NCI-H82 treated with DMSO at 0.1 percent for 48 hours (cell line): ENCODE data around the gene C9orf43.
A peak's percentile ranks its signal among the peaks of the same experiment; 100 is the strongest.
"Not testable (repeated sequence)": the region's sequence is repeated elsewhere in the genome, so short reads cannot be mapped to it uniquely, and the experiment has no call there.

Experiments used
- DNase-seq: peaks from one replicate; lab custom pipeline; 2025; ENCODE audit not compliant: unreplicated experiment; lab: John Stamatoyannopoulos, UW

The C9orf43 gene, protein sequence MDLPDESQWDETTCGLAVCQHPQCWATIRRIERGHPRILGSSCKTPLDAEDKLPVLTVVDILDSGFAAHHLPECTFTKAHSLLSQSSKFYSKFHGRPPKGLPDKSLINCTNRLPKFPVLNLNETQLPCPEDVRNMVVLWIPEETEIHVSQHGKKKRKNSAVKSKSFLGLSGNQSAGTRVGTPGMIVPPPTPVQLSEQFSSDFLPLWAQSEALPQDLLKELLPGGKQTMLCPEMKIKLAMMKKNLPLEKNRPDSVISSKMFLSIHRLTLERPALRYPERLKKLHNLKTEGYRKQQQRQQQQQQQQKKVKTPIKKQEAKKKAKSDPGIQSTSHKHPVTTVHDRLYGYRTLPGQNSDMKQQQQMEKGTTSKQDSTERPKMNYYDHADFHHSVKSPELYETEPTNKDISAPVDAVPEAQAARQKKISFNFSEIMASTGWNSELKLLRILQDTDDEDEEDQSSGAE

DNA sequence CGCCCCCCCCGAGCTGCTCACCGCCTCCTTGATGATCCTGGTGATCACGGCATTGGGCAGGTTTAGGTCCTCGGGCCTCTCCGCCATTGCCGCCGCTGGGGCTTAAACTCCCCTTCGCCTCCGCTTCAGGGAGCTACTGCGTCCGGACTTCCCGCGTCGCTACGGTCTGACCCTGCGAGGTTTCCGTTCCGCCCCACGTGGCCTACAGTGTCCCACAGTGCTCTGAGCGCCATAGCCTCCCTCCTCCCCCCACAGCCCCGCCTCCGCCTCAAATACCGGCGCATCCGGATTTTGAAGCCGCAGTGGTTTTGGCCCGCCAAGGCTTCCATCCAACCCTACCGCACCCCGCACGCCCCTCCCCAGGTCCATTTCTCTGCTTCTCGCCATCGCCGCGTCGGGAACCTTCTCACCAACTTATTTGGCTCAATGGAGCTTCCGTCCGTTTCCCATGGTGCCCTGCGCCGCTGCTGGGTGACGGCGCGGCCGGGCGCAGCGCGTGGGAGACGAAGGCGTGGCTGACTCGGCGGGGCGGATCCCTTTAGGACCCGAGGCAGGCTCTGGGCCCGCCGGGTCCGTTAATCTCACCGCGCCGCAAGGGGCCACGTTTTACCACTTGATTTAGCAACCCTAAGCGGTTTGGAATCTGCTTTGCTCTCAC is at the start of gene C9orf43, which contains the start of gene POLE3:
Gene C9orf43, plus strand, starts transcription at position 541 of the 658 bp plus-strand sequence. CDS start 2,747 bp downstream, outside the sequence.
Gene POLE3, minus strand, starts transcription at position 469 of the 658 bp plus-strand sequence. Its CDS starts 382 bp downstream, at position 87.
- DNase-seq = peak; percentile 82

DNA sequence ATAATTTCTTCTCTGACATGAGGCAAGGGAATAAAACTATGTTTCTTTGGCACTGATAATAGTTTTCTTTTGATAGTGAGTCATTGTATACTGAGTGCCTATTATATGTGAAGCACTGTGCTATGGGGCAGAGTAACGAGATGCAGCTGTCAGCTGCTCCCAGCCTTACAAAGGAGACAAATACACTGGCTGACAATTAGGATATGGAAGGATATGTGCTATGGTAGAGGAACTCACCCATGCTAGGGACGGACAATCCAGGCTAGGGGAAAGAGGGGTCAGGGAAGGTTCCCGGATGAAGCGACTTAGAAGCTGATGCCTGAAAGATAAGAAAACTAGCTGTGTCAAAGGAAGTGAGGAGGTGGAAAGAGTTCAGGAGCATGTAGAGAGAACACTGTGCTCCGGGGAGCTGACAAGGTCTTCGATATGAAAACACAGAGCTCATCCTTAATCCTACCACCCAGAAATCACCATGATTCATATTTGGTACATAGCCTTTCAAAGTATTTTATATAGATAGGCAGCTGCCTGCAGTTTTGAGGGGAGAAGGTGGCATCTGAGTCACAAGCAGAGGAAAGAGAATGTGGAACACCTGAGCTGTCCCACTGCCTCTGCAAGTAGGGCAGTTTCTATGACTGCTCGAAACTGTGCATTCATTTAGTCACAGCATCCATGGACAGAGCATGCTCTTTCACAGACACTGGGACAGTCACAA is 49.1 kb upstream of the C9orf43 start:
- DNase-seq = no peak

DNA sequence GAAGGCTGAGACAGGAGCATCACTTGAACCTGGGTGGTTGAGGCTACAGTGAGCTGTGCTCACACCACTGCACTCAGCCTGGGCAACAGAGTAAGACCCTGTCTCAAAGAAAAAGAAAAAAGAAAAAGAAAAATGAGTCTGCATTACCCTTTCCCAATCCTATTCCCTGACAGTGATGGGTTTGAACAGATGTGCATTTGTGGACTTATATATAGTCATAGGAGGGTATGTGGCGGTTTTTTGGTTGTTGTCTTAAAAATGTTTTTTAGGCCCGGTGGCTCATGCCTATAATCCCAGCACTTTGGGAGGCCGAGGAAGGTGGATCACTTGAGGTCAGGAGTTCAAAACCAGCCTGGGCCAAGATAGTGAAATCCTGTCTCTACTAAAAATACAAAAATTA is 47.2 kb upstream of the C9orf43 start:
- DNase-seq = no peak

DNA sequence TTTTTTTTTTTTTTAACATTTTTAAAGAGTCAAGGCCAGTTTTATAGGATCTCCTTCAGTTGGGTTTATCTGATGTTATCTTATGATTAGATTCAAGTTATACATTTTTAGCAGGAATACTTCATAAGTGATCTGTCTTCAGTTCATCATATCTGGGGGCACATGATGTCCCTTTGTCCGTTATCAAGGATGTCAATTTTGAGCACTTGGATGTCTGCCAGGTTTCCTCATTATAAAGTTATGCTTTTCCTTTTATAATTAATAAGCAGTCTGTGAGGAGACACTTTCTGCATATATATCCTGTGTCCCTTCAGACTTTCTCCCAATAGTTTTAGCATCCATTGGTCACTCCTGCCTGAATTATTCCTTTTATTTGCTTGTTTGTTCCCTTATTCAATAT is 45.6 kb upstream of the C9orf43 start:
- no peak for DNase-seq

DNA sequence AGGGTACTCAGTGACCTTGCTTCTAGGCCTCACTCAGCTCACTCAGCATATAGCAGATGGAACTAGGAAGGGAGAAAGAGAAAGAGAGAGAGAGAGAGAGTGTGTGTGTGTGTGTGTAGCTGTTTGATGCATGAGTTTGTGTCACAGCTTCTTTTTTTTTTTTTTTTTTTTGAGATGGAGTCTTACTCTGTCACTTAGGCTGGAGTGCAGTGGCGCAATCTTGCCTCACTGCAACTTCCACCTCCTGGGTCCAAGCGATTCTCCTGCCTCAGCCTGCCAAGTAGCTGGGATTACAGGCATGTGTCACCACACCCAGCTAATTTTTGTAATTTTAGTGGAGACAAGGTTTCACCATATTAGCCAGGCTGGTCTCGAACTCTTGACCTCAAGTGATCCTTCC is 44.9 kb upstream of the C9orf43 start:
- not testable (repeated sequence) for DNase-seq

DNA sequence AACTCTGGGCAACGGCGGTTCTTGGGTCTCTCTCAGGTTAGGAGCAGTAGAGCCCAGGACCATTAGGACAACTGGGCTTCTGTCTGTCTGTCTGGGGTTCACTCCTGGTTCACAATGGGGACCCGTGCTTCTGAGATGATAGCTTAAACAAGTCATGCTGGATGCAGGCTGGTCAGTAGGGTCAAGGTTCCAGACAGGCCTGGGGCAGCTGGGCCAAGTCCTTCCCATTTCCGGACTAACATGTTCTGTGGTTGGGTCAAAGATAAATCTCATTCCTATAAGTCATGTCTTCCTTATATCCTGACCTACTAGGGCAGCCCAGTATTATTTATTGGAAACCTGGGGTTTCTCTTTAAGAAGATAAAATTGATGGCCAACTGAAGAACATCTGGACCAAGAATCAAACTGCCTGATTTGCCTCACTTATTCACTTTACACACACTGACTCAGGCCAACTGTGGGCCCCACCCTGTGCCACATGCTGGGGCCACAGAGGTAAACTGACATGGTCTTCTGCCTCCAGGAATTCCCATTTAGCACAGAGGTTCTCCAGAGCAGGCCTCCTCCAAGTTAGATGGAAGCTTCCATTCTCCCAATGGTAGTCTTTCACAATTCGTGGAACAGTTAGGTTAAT is 42.1 kb upstream of the C9orf43 start:
- DNase-seq = no peak

DNA sequence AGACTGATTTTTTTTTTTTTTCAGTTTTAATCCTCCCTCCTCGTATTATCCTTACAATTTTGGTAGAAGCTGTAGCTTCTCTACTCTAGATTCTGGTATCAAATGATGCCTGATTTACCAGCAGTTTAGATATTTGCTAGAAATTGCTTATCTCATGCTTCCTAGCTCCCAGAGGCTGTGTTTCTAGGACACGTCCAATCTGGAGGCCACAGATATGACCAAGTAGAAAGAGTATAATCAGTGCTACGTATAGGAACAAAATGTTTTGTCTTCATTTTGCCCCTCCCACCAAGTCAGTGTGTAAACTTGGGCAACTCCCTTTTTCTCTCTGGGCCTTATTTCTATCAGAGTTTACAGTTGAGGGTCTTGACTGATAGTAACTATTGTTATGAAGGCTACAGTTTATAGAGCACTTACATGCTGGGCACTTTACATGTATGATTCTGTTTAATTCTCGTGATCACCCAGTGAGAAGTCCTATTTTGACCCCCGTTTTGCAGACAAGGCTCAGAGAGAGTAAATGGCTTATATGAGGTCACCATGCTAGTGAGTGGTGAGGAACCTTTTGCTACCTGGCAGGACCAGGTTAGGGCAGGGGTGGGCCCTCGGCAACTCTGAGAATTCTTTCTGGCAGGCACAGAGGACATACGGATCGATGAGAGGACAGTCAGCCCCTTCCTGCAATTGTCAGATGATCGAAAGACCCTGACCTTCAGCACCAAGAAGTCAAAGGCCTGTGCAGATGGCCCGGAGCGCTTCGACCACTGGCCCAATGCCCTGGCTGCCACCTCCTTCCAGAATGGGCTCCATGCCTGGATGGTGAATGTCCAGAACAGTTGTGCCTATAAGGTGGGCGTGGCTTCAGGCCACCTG is 41.3 kb upstream of the C9orf43 start:
- DNase-seq = no peak

DNA sequence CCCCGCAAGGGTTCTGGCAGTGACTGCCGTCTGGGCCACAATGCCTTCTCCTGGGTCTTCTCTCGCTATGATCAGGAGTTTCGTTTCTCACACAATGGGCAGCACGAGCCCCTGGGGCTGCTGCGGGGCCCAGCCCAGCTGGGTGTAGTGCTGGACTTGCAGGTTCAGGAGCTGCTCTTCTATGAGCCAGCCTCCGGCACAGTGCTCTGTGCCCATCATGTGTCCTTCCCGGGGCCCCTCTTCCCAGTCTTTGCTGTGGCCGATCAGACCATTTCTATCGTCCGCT is 40.7 kb upstream of the C9orf43 start:
- DNase-seq = no peak

DNA sequence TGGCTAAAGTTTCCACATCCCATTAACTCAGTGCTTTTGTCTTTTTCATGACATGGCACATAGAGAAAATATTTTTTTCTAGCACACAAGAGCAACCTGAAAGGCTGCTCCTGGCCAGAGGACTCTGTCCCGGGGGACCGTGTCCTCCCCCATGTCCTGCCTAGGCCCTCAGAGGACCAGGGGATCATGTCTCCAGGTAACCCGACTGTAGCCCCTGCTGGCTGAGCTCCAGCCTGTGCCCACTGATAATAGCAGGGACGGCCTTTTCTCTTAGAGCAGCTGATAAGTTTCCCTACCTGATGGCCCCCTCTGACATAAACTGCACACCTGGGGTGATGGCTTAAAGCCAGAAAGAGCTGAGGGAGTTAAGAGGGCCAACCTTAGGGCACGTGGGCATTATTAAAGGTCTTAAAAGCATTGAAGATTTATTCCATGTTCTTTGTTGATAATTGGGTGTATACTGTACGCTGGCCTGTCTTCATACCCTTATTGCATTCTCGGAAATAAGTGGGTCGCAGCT is 39.7 kb upstream of the C9orf43 start:
- DNase-seq = no peak

DNA sequence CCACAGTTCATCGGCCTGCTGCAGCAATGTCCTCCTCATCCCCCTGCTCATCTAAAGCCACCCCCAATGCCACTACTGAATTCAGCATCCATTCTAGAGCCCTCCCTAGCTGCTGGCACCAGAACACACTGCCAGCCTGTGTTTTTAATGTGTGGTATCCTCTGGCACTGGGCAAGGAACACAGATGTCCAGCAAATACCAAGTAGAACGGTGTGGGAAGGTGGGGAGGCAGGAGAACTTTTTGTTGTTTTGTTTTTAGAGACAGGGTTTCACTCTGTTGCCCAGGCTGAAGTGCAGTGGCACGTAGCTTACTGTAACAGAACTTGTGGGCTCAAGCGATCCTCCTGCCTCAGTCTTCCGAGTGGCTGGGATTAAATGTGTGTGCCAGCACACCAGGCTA is 38.5 kb upstream of the C9orf43 start:
- DNase-seq = no peak

DNA sequence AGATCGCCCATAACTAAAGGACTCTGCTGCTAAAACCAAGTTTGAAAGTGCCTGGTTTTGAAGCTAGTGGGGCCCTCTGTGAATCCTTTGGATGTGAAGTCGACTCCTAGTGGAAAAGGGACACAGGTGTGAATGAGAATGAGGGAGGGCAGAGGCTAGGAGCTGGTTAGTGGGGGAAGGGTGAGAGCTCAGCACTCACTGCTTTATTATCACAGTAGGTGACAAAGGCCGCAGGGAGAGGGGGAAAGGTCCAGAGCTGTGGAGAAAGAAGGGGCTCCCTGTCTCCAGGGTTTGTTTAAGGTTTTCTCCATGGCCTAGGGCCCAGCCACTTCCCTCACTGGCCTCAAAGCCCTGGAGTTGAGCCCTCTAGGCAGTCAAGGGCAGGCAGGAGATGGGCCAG is 37.3 kb upstream of the C9orf43 start:
- DNase-seq = no peak

DNA sequence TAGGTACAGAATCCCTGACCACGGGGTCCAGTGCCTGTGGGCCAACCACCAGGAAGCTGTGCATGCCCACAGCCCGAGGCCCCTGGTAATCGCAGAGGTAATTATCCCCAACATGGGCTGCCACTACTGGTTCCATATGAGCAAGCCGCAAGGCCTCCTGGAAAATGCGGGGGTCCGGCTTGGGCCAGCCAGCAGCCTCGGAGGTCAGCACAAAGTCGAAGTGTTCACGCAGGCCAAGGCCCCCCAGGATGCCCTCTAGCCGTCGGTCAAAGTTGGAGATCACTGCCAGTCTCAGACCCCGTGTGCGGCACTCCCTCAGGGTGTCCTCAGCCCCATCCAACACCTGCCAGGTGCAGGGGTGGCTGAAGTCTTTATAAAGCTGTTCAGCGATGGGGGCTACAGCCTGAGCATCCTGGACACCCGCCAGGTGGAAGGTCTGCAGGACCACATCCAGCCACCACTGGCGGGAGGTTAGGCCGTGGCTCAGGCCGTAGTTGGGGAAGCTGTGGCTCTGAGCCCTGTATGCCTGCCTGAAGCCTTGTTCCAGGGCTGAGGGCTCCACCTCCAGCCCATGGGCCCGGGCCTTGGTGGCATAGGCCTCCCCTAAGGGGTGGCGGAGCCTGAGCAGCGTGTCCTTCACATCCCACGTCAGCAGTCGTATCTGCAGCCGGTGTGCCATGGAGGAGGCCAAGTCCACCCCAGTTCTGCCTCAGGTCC is 36.7 kb upstream of the C9orf43 start:
- no peak for DNase-seq

DNA sequence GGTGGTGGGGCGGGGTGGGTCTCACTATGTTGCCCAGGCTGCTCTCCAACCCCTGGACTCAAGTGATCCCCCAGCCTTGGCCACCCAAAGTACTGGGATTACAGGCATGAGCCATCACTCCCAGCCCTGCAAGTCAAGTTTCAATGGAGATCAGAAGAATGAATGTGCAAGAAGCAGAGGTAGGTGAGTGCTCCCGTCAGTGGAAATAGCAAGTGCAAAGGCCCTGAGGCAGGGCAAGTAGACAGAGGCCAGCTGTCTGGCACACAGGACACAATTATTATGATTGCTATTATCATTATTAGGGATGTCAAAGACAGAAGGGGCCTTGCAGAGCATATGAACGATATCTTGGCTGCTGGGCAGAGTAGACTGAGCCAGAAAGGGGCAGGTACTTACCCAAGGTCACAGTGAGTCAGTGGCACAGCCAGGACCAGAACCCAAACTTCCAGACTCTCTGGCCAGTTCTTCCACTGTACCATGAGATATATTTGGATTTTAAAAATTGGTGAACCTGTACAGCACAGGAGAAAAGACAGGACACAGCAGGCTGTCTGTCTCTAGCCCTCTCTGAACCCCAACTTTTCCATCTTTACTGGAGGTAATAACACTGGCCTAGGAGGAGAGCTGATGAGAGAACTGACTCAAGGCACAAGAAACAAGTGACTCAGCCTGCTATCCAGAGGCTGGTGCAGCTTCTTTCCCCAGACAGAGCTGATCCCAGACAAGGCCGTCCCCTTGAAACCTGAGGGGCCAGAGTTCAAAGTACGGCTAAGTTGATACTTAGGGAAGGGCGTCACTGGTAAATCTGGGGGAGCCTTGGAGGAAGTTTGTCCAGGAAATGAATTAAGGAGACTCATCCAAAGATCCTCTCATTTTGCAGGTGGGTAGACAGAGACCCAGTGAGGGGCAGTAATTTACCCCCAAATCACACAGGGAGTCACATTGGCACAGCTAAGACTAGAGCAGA is 35.2 kb upstream of the C9orf43 start:
- DNase-seq = no peak

DNA sequence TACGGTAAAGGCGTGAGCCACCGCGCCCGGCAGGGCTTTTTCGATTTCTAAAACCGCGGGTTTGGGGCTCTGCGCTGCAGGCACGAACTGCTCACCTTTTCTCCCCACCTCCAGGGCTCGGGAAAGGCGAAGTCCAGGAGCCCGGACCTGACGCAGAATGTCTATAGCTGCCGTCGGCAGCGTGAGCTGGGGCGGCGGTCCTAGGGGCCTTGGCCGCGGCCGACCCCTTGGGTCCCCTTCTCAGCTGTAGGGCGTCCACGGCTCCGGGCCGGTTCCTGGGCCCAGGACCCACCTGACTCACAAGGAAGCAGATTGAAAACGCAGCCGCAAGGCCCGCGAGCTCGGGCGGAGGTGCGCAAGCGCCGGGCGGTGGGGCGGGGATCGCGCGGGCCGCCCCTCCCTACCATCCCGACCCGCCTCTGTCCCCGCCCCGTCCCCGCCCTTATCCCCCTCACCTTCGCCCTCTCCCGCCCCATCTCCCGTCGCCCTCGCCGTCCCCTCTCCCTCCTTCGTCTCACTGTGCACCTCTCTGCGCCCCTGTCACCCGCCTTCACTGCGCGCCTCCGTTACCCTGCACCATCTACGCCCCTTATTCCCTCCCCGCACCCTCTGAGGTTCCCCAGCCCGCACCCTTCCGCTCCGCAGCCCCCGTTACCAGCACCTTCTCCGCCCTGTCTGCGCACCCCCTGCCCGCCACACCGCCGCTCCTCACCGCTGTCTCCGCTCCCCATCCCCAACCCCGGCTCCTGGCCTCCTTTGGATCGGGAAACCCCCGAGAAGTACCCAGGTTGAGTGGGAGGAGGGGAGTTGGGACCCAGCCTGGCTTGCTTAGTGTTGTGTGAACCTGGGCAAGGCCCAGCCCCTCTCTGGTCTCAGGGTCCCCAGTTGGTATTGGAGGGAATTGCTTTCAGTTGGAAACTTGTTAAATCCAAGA is 33.6 kb upstream of the C9orf43 start, which contains the start of gene HDHD3:
Gene HDHD3, minus strand, starts transcription at position 353 of the 934 bp plus-strand sequence. CDS start 2,632 bp downstream, outside the sequence.
- peak; percentile 60 for DNase-seq

DNA sequence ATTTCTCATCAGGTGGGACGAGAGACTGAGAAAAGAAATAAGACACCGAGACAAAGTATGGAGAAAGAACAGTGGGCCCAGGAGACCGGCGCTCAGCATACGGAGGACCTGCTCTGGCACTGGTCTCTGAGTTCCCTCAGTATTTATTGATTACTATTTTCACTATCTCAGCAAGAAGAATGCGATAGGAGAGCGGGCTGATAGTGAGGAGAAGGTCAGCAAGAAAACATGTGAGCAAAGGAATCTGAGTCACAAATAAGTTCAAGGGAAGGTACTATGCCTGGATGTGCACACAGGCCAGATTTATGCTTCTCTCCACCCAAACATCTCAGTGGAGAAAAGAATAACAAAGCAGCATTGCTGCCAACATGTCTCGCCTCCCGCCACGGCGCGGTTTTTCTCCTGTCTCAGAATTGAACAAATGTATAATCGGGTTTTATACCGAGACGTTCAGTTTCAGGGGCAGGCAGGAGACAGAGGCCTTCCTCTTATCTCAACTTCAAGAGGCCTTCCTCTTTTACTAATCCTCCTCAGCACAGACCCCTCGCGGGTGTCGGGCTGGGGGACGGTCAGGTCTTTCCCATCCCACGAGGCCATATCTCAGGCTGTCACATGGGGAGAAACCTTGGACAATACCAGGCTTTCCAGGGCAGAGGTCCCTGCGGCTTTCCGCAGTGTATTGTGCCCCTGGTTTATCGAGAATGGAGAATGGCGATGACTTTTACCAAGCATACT is 31.3 kb upstream of the C9orf43 start:
- DNase-seq = not testable (repeated sequence)

DNA sequence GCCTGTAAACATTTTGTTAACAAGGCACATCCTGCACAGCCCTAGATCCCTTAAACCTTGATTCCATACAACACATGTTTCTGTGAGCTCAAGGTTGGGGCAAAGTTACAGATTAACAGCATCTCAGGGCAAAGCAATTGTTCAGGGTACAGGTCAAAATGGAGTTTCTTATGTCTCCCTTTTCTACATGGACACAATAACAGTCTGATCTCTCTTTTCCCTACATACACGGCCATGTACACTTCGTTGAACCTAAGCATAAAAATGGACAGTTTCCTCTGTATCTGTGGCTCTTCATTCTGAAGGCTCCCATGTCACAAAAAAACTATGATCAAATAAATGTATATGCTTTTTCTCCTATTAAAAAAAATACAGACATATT is 30.7 kb upstream of the C9orf43 start:
- not testable (repeated sequence) for DNase-seq
